Aorta (tissue), 5 donors: ENCODE data around the gene KRTAP10-5. TPM values are rescaled to one million over a fixed set of nuclear protein-coding genes. Genes with fewer than 3 reads are reported as not detected.
"Not testable (repeated sequence)": the region's sequence is repeated elsewhere in the genome, so short reads cannot be mapped to it uniquely, and the experiment has no call there.

Experiments used
- ATAC-seq: fragments of 200-7000 bp; cut with Tn5 transposase; one replicate; pipeline ENCODE4 v1.9.1; 2022; ENCODE audit warnings: moderate library complexity; ENCODE audit not compliant: low FRiP score
- DNase-seq, 2 donors: peaks; one replicate each; pipeline ENCODE4 v3.0.0-alpha.2; 2020
- H3K27ac ChIP-seq, 2 donors: one replicate each; pipeline ENCODE4 v1.5.1; 2013; ENCODE audit warnings: low read length in 2 of 2, mild to moderate bottlenecking in 2 of 2, moderate library complexity in 2 of 2, control low read depth in 1 of 2, inconsistent platforms in 1 of 2, low read depth in 1 of 2
- H3K27me3 ChIP-seq, 2 donors: one replicate each; pipeline ENCODE4 v1.6.1; 2013; ENCODE audit warnings: control low read depth in 1 of 2, low read length in 1 of 2, mild to moderate bottlenecking in 1 of 2, moderate library complexity in 1 of 2; ENCODE audit not compliant: insufficient read depth in 2 of 2, control insufficient read depth in 1 of 2
- H3K36me3 ChIP-seq, 2 donors: one replicate each; pipeline ENCODE4 v1.6.1; 2013; ENCODE audit warnings: control low read depth in 1 of 2, low read length in 1 of 2, mild to moderate bottlenecking in 1 of 2; ENCODE audit not compliant: insufficient read depth in 2 of 2, control insufficient read depth in 1 of 2
- H3K4me1 ChIP-seq, 2 donors: one replicate each; pipeline ENCODE4 v1.6.1; 2013; ENCODE audit warnings: low read length in 2 of 2, control low read depth in 1 of 2, mild to moderate bottlenecking in 1 of 2, moderate library complexity in 1 of 2; ENCODE audit not compliant: insufficient read depth in 2 of 2, control insufficient read depth in 1 of 2
- H3K4me3 ChIP-seq, 2 donors: one replicate each; pipeline ENCODE4 v1.5.1; 2013; ENCODE audit warnings: low read length in 2 of 2, control low read depth in 1 of 2, mild to moderate bottlenecking in 1 of 2
- H3K9me3 ChIP-seq: one replicate; pipeline ENCODE4 v1.6.1; 2013; ENCODE audit warnings: mild to moderate bottlenecking, low read length; ENCODE audit not compliant: control insufficient read depth
- WGBS, 2 donors: extraction: QIAGEN DNeasy Blood & Tissue Kit; methylation state at CpG; one replicate each; pipeline ENCODE4 v1.1.7; 2013; 5-methylcytosine and 5-hydroxymethylcytosine counted together
- intact Hi-C, 2 donors: fragments of 100-400 bp; cut with DNase I; formaldehyde crosslinking; loops; one replicate each; pipeline versions ENCODE4 v1.14.2 to v1.15.0; 2022
- polyA plus RNA-seq, 2 donors: library from polyadenylated mRNA; stranded (reverse); fragments of 200-250 nt; gene quantifications; one replicate each; pipeline ENCODE4 v1.2.3, GENCODE V29; 2013
- total RNA-seq, 2 donors: library from RNA; stranded (reverse); fragmentation: NEBNext Ultra II Directional; extraction: Animal tissue kit (Norgen Biotek cat#: 25700); gene quantifications; one replicate each; pipeline ENCODE4 v1.2.1, GENCODE V29; 2021
- donor health status: healthy with polysubstance abuse.
- donor health status: Bipolar disorder and iron deficiency.
- donor health status: DM: no; HTN: no; CAD: no.
- donor health status: DM: no; HTN: no; CAD: no.
- donor health status: DM: yes; HTN: yes; CAD: no.

KRTAP10-5 gene
- total and polyA plus RNA-seq, 4 donors: not detected

DNA sequence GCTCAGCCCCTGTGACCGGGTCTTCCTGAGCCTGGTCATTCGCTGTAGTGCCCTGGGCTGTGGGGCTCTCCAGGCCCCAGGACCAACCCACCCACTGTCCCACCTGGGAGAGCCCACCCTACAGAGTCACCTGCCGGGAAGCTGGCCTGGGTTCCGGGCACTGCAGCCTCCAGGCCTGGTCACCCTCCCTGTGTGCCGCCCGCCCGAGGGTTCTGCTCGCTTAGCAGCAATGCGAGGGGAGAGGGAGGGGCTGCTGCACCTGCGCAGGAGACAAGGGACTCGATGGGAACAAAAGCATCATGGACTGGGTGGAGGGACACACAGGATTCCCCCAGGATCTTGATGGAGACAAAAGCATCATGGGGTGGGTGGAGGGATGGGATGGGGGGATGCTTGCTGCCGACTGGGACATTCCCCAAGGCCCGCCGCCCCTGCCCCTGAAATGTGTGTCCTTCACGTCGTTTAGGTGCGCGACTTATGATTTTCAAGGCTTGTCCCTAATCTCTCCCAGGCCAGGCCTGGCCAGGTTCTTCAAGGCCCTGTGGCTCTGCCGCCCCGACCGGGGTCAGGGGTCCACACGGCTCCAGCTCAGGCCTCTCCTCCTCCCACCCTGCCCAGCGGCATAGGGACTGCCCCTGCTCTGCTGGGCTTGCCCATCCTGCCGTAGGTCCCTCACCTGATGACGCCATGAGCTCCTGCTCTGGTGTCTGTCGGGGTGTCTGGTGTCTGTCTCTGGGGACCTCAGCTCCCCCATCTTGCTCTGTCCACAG is 33.2 kb upstream of the KRTAP10-5 start:
- no peaks in the 10 kb centered on the region for H3K4me1 ChIP-seq
- no peak overlapping the region for H3K4me3 ChIP-seq
- no peak overlapping the region for H3K27ac ChIP-seq
- WGBS, 2 donors: 90 to 92% methylated on average over 26 of the region's 26 CpGs
- ATAC-seq: no peak
- H3K27me3 ChIP-seq: no peaks in the 10 kb centered on the region
- no peak for DNase-seq
- no peaks in the 10 kb centered on the region for H3K36me3 ChIP-seq
- intact Hi-C loops: no loop called here
- peaks cover 3% of the 10 kb centered on the region for H3K9me3 ChIP-seq

DNA sequence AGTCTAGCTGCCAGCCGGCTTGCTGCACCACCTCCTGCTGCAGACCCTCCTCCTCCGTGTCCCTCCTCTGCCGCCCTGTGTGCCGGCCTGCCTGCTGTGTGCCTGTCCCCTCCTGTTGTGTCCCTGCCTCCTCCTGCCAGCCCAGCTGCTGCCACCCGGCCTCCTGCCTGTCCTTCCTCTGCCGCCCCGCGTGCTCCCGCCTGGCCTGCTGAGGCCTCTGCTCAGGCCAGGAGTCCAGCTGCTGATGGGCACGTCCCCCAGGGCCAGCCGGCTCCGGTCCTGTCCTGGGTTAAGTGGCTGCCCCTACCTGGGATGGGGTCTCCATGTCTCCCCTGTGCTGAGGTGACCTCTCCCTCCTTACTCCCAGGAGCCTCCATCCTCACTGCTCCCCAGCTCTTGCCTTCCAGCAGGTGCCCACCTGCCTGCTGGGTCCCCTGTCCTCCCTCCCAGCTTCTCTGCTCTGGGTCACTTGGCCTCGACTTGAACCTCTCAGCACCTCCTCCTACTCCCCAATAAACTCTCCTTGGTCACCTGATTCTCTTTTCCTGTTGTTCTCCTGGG is 32.3 kb upstream of the KRTAP10-5 start:
- Histone ChIP-seq H3K4me3 (no peak overlapping the region), H3K4me1 (no peaks in the 10 kb centered on the region), H3K27me3 (no peaks in the 10 kb centered on the region), H3K9me3 (peaks cover 3% of the 10 kb centered on the region), H3K36me3 (no peaks in the 10 kb centered on the region), H3K27ac (no peak overlapping the region)
- 86 to 93% methylated on average over 12 to 13 of the region's 13 CpGs for WGBS, 2 donors
- no peak for ATAC-seq
- DNase-seq: no peak
- intact Hi-C loops: no loop called here

- Histone ChIP-seq H3K27me3 (no peaks in the 10 kb centered on the region), H3K36me3 (no peaks in the 10 kb centered on the region), H3K27ac (no peak within 1 kb of the TSS), H3K9me3 (peaks cover 3% of the 10 kb centered on the region), H3K4me1 (no peaks in the 10 kb centered on the region), H3K4me3 (no peak within 1 kb of the TSS)
- intact Hi-C loops: no loop called here
- DNase-seq (peak in 1 of 2 donors; percentile 35), ATAC-seq (no peak)
- 93 to 95% methylated on average over 8 of the region's 8 CpGs for WGBS, 2 donors
Measured at GRCh38 chr21:44612029-44612486, 31.7 kb upstream of the KRTAP10-5 start, which contains the start of gene KRTAP10-8. Gene KRTAP10-8, plus strand, starts transcription at chr21:44612079. Its CDS starts 22 bp downstream, at chr21:44612101.

DNA sequence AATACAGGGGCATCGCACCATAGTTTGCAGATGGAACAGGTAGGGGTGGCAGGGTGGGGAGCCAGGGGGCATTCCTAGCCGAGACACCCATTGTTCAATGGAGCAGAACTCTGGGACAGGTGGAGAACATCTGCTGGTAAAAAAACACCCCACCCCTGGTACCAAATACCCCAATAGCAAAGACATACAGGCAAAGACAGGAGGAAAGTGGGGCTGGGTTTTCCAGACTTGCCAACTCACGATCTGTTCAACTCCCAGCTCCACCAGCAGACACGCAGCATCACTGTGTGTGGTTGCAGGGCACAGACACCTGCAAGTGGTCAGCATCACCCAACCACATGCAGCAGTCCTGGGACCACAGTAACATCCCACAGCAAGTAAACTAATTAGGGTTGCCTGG is 31.1 kb upstream of the KRTAP10-5 start:
- ATAC-seq: no peak
- DNase-seq: no peak
- Histone ChIP-seq H3K9me3 (peaks cover 3% of the 10 kb centered on the region), H3K4me3 (no peak overlapping the region), H3K4me1 (no peaks in the 10 kb centered on the region), H3K36me3 (no peaks in the 10 kb centered on the region), H3K27me3 (no peaks in the 10 kb centered on the region), H3K27ac (no peak overlapping the region)
- intact Hi-C loops: no loop called here
- WGBS, 2 donors: 90 to 91% methylated on average over 4 of the region's 4 CpGs

GRCh38 chr21:44610157-44610843 is 29.9 kb upstream of the KRTAP10-5 start:
- H3K27me3 ChIP-seq, H3K4me3 ChIP-seq, H3K36me3 ChIP-seq, ATAC-seq, DNase-seq, H3K9me3 ChIP-seq, H3K4me1 ChIP-seq, H3K27ac ChIP-seq, intact Hi-C loops: not testable (repeated sequence)
- 94 to 97% methylated on average over 7 of the region's 7 CpGs for WGBS, 2 donors

DNA sequence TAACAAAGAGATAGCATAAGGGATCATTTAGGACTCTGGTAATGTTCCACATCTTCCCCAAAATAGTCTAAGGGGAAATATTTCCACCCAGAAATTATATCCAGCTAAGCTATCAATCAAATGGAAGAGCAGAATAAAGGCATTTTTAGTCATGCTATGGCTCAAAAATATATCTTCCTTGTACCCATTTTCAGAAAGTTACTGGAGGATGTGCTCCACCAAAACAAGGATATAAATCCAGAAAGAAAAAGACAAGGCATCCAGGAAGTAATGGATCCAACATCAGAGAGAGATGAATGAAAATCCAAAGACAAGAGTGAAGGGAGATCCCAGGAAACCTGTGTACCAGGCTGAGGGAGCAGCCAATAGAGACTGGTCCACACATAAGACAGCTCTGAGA is 28.8 kb upstream of the KRTAP10-5 start:
- Histone ChIP-seq H3K4me1 (no peaks in the 10 kb centered on the region), H3K36me3 (no peaks in the 10 kb centered on the region), H3K4me3 (no peak overlapping the region), H3K9me3 (peaks cover 3% of the 10 kb centered on the region), H3K27me3 (no peaks in the 10 kb centered on the region), H3K27ac (no peak overlapping the region)
- ATAC-seq (no peak), DNase-seq (no peak)
- intact Hi-C loops: no loop called here

DNA sequence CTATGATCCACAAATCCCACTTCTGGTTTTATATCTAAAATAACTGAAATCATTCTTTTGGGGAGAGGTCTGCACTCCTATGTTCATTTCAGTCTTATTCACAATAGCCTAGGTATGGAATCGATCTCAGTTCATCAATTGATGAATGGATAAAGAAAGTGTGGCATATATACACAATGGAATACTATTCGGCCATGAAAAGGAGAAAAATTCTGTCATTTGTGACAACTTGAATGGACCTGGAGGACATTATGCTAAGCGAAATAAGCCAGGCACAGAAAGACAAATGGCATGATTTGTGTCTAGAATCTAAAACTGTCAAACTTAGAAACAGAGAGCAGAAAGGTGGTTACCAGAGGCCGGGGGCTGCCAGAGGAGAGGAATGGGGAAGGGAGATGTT is 26.1 kb upstream of the KRTAP10-5 start:
- Histone ChIP-seq H3K4me3 (no peak overlapping the region), H3K9me3 (peaks cover 4% of the 10 kb centered on the region), H3K27me3 (no peaks in the 10 kb centered on the region), H3K36me3 (no peaks in the 10 kb centered on the region), H3K4me1 (no peaks in the 10 kb centered on the region), H3K27ac (no peak overlapping the region)
- ATAC-seq: no peak
- WGBS, 2 donors: 77 to 82% methylated on average over 4 of the region's 4 CpGs
- no peak for DNase-seq
- intact Hi-C loops: no loop called here

- ATAC-seq (no peak), DNase-seq (no peak)
- no peak overlapping the region for H3K4me3 ChIP-seq
- no peaks in the 10 kb centered on the region for H3K4me1 ChIP-seq
- H3K9me3 ChIP-seq: peaks cover 4% of the 10 kb centered on the region
- no peaks in the 10 kb centered on the region for H3K36me3 ChIP-seq
- no peaks in the 10 kb centered on the region for H3K27me3 ChIP-seq
- 89 to 92% methylated on average over 8 of the region's 8 CpGs for WGBS, 2 donors
- intact Hi-C loops: no loop called here
- H3K27ac ChIP-seq: no peak overlapping the region
Measured at GRCh38 chr21:44603911-44604310, 23.5 kb upstream of the KRTAP10-5 start.
